ENCODE results near the gene SLC49A3. TPM values are rescaled to one million over a fixed set of nuclear protein-coding genes. Genes with fewer than 3 reads are reported as not detected.

The SLC49A3 gene
- polyA plus RNA-seq, 1 experiment, result 2.8 TPM

DNA sequence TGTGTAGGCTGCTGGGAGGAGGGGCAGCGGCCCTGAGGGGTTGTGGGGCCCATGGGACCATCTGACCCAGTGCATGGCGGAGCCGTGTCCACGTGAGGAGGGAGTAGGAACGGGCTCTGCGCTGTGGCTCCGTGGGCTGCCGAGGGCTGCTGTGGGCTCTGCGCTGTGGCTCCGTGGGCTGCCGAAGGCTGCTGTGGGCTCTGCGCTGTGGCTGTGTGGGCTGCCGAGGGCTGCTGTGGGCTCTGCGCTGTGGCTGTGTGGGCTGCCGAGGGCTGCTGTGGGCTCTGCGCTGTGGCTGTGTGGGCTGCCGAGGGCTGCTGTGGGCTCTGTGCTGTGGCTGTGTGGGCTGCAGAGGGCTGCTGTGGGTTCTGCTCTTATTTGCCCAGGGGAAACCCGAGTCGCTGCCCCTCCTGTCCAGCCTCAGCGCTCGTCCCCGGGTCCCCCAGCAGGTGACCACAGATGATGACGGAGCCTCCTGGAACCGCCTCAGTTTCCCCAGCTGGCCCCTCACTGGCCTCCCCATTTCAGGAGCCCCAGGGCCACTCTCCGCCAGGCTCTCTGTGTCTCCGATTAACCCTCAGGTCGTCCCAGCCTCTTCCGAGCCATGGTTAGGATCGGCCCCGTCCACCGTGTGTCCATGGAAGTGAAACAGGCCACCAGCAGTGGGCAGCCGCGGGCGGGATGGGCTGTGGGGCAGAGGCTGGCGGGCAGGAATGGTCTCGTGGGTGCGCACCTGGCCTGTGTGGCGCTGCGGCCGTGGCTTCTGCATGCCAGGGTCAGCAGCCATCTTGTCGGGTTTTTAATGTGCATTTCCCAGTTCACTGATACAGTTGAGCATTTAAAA, 36.7 kb upstream of the SLC49A3 start:
- Histone ChIP-seq H3K36me3 (ENCODE audit: control insufficient read depth, insufficient read depth, low read length) (peaks cover 14% of the 10 kb centered on the region), H3K27me3 (ENCODE audit: control insufficient read depth, insufficient read depth, low read length) (no peaks in the 10 kb centered on the region), H3K4me3 (ENCODE audit: low read depth, low read length) (no peak overlapping the region)
- POLR2A ChIA-PET, result no interaction called here
- CTCF ChIA-PET, result interaction anchor here (1.5 kb wide), 1 partner anchor 12 kb away, joined by 3 read pairs; no protein-coding TSS in a partner anchor
- TF ChIP-seq, protein P1, sequence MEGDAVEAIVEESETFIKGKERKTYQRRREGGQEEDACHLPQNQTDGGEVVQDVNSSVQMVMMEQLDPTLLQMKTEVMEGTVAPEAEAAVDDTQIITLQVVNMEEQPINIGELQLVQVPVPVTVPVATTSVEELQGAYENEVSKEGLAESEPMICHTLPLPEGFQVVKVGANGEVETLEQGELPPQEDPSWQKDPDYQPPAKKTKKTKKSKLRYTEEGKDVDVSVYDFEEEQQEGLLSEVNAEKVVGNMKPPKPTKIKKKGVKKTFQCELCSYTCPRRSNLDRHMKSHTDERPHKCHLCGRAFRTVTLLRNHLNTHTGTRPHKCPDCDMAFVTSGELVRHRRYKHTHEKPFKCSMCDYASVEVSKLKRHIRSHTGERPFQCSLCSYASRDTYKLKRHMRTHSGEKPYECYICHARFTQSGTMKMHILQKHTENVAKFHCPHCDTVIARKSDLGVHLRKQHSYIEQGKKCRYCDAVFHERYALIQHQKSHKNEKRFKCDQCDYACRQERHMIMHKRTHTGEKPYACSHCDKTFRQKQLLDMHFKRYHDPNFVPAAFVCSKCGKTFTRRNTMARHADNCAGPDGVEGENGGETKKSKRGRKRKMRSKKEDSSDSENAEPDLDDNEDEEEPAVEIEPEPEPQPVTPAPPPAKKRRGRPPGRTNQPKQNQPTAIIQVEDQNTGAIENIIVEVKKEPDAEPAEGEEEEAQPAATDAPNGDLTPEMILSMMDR (IDR thresholded peaks at IDR 0.05; ENCODE audit: insufficient read depth, low read depth, low read length), result no peak
- DNase-seq (ENCODE audit: low read depth), result no peak

DNA sequence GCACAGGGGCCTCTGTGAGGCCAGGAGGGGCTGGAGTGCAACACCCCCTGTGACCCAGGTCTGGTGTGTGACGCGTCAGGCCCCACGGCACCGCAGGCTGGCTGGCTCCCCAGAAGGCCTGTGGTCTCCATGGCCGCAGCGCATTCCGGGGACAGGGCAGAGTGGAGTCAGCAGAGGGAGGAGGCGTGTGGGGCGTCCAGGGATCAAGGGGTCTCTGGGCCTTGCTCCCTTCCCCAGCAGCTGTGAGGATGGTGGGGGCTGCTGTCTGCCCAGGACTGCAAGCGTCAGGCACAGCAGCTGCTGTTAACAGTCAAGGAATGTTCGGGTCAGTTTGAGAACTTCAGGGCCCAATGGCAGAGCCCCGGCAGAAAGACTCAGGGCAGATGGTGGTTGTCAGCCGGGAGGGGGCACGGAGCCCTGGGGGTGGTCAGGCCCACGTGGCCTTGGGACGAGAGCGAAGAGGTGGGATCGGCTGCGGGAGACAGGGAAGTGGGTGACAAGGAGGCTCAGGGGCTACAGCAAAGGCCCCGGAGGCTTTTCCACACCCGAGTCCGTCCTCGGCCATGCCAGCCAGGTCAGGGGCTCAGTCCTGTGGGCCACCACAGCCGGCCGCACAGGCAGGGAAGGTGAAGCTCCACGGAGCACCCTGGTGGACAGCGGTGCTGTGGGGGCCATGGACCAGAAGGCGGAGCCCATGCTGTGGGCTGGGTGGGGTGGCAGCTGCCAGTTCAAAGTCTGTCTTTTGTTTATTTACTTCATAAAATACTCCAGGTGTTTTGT, 35.0 kb upstream of the SLC49A3 start:
- ChIA-PET CTCF (interaction anchor here (1.5 kb wide), 1 partner anchor 11 kb away, joined by 3 read pairs; no protein-coding TSS in a partner anchor), POLR2A (no interaction called here)
- Histone ChIP-seq H3K27me3 (ENCODE audit: control insufficient read depth, insufficient read depth, low read length) (no peaks in the 10 kb centered on the region), H3K4me3 (ENCODE audit: low read depth, low read length) (no peak overlapping the region), H3K36me3 (ENCODE audit: control insufficient read depth, insufficient read depth, low read length) (peaks cover 12% of the 10 kb centered on the region)
- TF ChIP-seq, protein P1 (IDR thresholded peaks at IDR 0.05; ENCODE audit: insufficient read depth, low read depth, low read length), result no peak
- DNase-seq (ENCODE audit: low read depth), result no peak

DNA sequence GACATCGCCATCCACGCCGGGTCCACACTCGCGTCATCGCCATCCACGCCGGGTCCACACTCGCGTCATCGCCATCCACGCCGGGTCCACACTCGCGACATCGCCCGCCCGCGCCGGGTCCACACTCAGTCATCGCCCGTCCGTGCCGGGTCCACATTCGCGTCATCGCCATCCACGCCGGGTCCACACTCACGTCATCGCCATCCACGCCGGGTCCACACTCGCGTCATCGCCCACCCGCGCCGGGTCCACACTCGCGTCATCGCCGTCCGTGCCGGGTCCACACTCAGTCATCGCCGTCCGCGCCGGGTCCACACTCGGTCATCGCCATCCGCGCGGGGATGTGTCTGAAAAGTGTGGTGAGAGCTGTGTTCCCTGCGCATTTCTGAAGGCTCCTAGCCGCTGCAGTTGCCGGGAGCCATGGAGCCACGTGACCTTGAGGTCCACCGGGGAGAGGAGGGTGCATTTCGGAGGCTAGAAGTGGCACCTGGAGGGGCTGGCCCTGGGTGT, 34.0 kb upstream of the SLC49A3 start:
- ChIA-PET CTCF (no interaction called here), POLR2A (no interaction called here)
- H3K36me3 ChIP-seq (ENCODE audit: control insufficient read depth, insufficient read depth, low read length), result peaks cover 10% of the 10 kb centered on the region
- TF ChIP-seq, protein P1 (IDR thresholded peaks at IDR 0.05; ENCODE audit: insufficient read depth, low read depth, low read length), result no peak
- H3K27me3 ChIP-seq (ENCODE audit: control insufficient read depth, insufficient read depth, low read length), result no peaks in the 10 kb centered on the region
- no peak overlapping the region for H3K4me3 ChIP-seq (ENCODE audit: low read depth, low read length)
- no peak for DNase-seq (ENCODE audit: low read depth)

DNA sequence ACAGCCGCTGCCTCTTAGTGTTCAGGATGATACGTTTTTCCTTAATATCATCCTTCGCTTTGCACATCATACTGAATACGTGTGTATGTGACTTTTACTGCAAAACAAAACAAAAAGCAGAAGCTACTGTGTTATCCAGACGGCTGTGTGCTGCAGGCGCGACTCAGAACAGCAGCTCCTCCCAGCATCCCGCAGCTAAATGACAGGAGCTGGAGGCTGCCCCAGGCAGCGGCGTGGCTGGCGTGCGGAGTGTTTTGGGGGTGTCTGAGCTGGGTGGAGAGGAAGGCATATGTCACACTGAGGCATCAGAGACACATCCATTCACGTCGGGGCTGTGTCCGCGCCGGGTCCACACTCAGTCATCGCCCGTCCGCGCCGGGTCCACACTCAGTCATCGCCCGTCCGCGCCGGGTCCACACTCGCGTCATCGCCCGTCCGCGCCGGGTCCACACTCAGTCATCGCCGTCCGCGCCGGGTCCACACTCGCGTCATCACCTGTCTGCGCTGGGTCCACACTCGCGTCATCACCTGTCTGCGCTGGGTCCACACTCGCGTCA, 33.3 kb upstream of the SLC49A3 start:
- POLR2A ChIA-PET, result no interaction called here
- DNase-seq (ENCODE audit: low read depth), result no peak

More for the DNA sequence above, 33.3 kb upstream of the SLC49A3 start:
- CTCF ChIA-PET, result no interaction called here
- TF ChIP-seq, protein P1 (IDR thresholded peaks at IDR 0.05; ENCODE audit: insufficient read depth, low read depth, low read length), result no peak
- H3K4me3 ChIP-seq (ENCODE audit: low read depth, low read length), result no peak overlapping the region
- H3K36me3 ChIP-seq (ENCODE audit: control insufficient read depth, insufficient read depth, low read length), result peaks cover 12% of the 10 kb centered on the region
- no peaks in the 10 kb centered on the region for H3K27me3 ChIP-seq (ENCODE audit: control insufficient read depth, insufficient read depth, low read length)
